NCI-H146 (cell line): ENCODE measurements around the gene SH3GL1.
"Not testable (repeated sequence)": the region's sequence is repeated elsewhere in the genome, so short reads cannot be mapped to it uniquely, and the experiment has no call there.

Experiments
- DNase-seq: peaks from one replicate; lab custom pipeline; 2025; lab: John Stamatoyannopoulos, UW

The SH3GL1 gene

DNA sequence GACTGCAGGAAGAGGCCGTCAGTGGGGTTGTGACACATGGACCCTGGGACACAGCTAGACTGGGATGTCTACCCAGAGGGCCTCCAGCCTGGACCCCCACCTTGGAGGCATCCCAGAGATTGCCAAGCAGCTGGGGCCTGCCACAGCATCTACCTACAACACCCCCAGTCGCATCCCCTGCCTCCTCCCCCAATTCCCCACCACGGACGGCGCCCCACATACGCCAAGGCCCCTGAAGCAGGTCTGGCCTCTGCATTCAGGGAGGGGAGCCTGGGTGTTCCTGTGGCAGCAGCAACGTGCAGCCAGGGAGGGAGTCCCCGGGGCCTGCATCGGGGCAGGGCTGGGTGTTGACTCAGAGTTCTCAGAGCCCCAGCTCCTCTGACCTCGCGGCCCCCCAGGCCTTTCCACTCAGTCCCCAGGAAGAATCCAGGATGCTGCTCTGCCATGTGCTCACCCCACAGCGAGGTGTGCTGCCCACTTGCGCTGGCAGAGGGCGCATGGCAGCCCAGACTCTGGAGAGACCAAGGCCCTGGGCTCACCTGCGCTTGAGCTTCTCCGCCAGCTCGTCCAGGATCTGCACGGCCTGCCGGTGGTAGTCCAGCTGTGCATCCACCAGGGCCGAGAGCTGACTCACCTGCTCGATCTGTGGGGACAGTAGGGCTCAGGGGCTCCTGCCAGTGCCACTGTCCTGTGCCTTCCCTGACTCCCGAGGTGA, 37.4 kb downstream of the SH3GL1 start:
- no peak for DNase-seq

DNA sequence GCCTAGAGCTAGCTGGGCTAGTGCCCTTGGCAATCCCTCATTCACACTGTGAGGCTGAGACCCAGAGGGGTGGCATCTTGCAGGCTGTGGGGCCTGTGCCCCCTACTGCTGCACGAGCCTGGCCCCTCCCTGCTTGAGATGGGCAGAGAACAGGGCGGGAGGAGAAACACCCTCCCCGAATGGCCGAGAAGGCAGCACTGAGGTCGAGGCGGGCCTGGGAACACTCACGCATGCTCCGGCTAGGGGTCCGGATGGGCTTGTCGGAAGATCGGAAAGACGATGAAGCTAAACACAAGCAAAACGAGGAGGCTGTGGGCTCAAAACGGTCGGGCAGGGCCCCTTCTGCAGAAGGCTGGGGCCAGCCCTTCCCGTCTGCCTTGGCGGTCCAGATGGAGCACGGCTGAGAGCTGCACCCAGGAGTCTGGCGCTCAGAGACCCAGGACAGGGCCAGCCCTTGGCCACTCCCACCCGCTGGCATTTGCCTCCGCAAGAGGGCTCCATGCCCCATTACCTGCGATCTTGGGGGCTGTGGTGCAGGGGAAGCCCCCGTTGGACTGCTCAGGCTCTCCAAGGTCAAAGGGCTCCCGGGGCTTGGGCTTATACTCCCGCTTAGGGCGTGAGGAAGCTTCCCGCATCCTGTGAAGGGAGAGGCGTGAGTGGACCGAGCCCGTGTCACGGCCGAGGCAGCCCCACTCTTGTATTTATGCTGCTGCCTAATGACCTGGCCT, 38.1 kb downstream of the SH3GL1 start:
- DNase-seq = no peak

GRCh38 chr19:4361152-4362046, 38.9 kb downstream of the SH3GL1 start:
- no peak for DNase-seq

GRCh38 chr19:4360641-4361151, 39.7 kb downstream of the SH3GL1 start:
- no peak for DNase-seq

GRCh38 chr19:4360081-4360569, 40.2 kb downstream of the SH3GL1 start:
- DNase-seq = no peak

DNA sequence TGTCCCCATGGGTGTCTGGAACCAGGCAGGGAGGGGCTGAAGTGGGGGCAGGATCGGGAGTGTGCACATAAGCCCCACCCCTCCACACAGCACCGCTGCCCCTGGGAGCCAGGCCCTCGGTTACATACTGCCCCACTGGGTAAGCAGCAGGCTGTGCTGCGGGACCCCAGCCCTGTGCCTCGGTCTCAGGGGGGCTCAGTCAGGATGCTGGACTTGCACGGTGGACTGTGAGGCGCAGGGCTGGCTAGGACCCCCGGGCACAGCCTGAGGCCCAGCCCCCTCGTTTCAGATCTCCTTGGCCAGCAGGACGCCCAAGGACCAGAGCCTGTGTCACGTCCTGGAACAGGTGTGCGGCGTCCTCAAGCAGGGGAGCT, 40.7 kb downstream of the SH3GL1 start:
- DNase-seq = no peak

- no peak for DNase-seq
Observed at GRCh38 chr19:4358709-4359626, 41.4 kb downstream of the SH3GL1 start.

GRCh38 chr19:4357921-4358326, 42.4 kb downstream of the SH3GL1 start:
- no peak for DNase-seq

DNA sequence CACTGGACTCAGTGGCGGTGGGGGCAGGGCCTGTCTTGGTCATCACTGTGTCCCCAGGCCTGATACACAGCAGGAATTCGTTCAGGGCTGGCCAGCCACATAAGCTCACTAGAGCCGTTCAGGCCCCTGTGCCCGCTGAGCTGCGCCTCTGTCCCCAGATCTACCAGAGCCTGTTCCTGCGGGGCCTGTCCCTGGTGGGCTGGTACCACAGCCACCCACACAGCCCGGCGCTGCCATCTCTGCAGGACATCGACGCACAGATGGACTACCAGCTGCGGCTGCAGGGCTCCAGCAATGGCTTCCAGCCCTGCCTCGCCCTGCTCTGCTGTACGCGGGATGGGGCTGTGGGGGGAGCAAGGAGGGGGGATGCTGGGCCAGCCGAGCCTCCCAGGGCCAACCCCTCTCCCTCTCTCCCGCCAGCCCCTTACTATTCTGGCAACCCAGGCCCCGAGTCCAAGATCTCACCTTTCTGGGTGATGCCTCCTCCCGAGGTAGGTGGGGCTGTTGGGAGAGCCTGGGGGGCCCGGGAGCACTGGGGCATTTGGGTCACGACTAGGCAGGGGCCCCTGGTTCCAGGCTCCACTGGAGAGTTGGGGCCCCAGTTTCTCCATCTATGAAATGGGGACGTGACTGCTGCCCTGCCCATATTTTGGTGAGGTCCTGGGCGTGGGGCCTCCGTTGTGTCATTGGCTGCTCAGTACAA, 43.1 kb downstream of the SH3GL1 start:
- DNase-seq = no peak

- DNase-seq = no peak
Observed at GRCh38 chr19:4354897-4355296, 45.5 kb downstream of the SH3GL1 start.

- no peak for DNase-seq
Observed at GRCh38 chr19:4354282-4354681, 46.1 kb downstream of the SH3GL1 start.

- peak; percentile 24 for DNase-seq
Observed at GRCh38 chr19:4352701-4353121, 47.6 kb downstream of the SH3GL1 start.

DNA sequence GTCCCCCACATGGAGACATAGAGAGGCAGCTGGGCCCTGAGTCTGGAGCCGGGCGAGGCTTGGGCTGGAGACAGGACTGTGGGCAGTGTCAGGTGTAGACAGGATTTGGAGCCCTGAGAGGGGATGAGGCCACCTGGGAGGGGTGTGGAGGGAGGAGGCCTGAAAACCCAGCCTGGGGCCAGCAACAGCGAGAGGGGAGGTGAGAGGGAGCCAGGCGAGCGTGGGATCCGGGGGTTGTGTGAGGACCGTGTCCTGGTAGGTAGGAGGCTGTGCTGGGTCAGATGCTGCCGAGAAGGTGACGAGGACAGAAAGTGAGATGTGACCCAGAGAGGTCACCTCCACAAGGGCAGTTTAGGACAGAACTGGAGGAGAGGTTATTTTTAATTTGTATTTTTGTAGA, 49.6 kb downstream of the SH3GL1 start:
- no peak for DNase-seq

GRCh38 chr19:4350111-4350510, 50.2 kb downstream of the SH3GL1 start:
- DNase-seq = no peak

- DNase-seq = not testable (repeated sequence)
Observed at GRCh38 chr19:4349225-4349624, 51.1 kb downstream of the SH3GL1 start.

- no peak for DNase-seq
Observed at GRCh38 chr19:4347521-4347920, 52.8 kb downstream of the SH3GL1 start.

DNA sequence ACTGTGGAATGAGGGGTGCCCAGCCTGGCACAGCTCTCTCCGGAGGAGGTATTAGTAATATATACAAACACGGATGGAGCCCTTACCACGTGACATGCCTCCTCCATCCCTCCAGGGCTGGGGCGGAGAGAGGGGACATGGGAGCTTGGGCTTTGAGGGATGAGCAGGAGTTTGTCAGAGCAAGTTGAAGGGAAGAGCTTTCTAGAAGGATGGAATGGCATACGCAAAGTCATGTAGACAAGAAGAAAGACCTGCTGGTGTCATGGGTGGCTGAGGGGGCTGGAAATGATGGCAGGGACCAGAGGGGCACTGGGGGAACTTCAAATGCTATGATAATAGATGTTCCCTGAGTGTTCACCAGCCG, 54.3 kb downstream of the SH3GL1 start:
- DNase-seq = no peak

DNA sequence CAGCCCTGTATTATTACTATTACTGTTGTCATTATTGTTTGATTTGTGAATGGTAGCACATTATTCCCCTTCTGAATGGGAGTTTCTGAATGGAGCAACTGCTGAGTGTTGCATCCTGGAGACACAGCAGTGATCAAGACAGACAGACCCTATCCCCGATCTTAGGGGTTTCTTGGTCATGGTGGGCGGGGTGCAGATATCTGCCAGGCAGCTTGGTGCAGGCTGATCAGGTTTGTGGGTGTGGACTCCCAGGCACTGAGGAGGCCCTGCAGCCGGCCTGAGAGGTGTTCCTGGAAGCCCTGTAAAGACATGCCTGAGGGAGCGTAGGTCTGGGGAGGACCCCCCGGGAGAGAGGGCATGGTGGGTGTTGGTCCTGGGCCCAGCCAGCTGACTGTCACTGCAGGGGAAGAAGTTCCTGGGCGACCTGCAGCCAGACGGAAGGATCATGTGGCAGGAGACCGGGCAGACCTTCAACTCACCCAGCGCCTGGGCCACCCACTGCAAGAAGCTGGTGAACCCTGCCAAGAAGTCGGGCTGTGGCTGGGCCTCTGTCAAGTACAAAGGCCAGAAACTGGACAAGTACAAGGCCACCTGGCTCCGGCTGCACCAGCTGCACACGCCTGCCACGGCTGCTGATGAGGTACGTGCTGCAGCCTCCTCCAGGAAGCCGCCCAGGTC, 54.9 kb downstream of the SH3GL1 start:
- DNase-seq = no peak

DNA sequence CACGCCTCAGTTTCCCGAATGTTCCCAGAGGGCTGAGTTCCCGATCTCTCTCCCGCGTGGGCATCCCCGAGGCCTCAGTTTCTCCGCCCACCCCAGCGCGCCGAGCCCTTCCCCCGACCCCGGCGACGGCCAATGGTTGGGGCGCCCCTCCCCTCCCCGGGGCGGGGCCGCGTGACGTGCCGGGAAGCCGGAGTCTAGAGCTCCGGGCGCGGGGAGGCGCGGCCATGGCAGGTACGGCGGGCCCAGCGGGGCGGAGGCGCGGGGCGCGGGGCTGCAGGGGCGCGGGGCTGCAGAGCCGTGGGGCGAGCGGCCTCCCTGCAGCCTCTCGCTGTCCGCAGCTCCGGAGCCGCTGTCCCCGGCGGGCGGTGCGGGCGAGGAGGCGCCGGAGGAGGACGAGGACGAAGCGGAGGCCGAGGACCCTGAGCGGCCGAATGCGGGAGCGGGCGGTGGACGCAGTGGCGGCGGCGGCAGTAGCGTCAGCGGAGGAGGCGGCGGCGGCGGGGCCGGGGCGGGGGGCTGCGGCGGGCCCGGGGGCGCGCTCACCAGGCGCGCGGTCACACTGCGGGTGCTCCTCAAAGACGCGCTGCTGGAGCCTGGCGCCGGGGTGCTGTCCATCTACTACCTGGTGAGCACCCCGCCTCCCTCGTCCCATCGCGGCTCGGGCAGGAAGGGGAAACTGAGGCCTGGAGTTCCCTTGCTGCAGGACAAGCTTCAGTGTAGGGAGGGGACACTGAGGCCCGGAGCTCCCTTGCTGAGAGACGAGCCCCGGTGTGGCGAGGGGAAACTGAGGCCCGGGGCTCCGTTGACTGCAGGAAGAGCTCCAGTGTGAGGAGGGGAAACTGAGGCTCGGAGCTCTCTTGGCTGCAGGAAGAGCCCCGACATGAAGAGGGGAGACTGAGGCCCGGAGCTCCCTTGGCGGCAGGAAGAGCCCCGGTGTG, 56.7 kb downstream of the SH3GL1 start, which contains the start of gene MPND:
TSS of gene MPND (plus strand) at position 193 of the 938 bp plus-strand sequence. CDS start at position 225, 32 bp downstream.
- DNase-seq = peak; percentile 77
